WTC11 (cell line): Measurements from ENCODE around the gene GRM8. TPM values are rescaled to one million over a fixed set of nuclear protein-coding genes. Genes with fewer than 3 reads are reported as not detected.

Experiments used
- ATAC-seq: fragments of 200-7000 bp; cut with Tn5 transposase; 2 replicates; pipeline ENCODE4 v1.10.0; 2021; ENCODE audit warnings: mild to moderate bottlenecking, moderate library complexity
- CTCF ChIA-PET: fragments of 300-600 bp; sonication (Branson Sonifier 250); formaldehyde crosslinking; loops from one replicate; lab custom pipeline; 2021; ENCODE audit warnings: antibody characterized with exemption; lab: Charles Lee
- POLR2A ChIA-PET: fragments of 350-600 bp; sonication (Branson Sonifier 250); formaldehyde crosslinking; loops from one replicate; lab custom pipeline; 2021; ENCODE audit warnings: antibody characterized with exemption; lab: Charles Lee
- DNase-seq: peaks from one replicate; pipeline ENCODE4 v3.0.0; 2021; ENCODE audit warnings: low spot score
- H3K27ac Mint-ChIP-seq: 2 replicates; pipeline ENCODE4 v1.8.0; 2021; ENCODE audit warnings: mixed read lengths
- H3K27me3 Mint-ChIP-seq: 2 replicates; pipeline ENCODE4 v1.8.0; 2021; ENCODE audit warnings: low read depth, mild to moderate bottlenecking, moderate library complexity, mixed read lengths
- H3K36me3 Mint-ChIP-seq: 2 replicates; pipeline ENCODE4 v1.8.0; 2021; ENCODE audit warnings: mixed read lengths
- H3K4me1 Mint-ChIP-seq: 2 replicates; pipeline ENCODE4 v1.8.0; 2022; ENCODE audit warnings: mixed read lengths
- H3K4me3 Mint-ChIP-seq: 2 replicates; pipeline ENCODE4 v1.8.0; 2021; ENCODE audit warnings: mild to moderate bottlenecking, moderate library complexity, mixed read lengths
- H3K9me3 Mint-ChIP-seq: 2 replicates; pipeline ENCODE4 v1.8.0; 2021; ENCODE audit warnings: mixed read lengths
- CREM ChIP-seq: sonication (generic); formaldehyde crosslinking; IDR thresholded peaks from 2 replicates; pipeline ENCODE4 v1.8.1; 2022; ENCODE audit warnings: mild to moderate bottlenecking, missing genetic modification reagents, moderate library complexity
- FOXJ3 ChIP-seq: sonication (generic); formaldehyde crosslinking; IDR thresholded peaks from 2 replicates; pipeline ENCODE4 v1.9.0; 2021; ENCODE audit warnings: missing genetic modification reagents, mild to moderate bottlenecking, borderline replicate concordance
- GRHL2 ChIP-seq: fragments of 250-450 bp; sonication (Bioruptor Pico); IDR thresholded peaks from 2 replicates; pipeline ENCODE4 v1.8.0; 2022; ENCODE audit warnings: mild to moderate bottlenecking, moderate library complexity; ENCODE audit not compliant: insufficient replicate concordance, severe bottlenecking
- RELA ChIP-seq: sonication (generic); formaldehyde crosslinking; IDR thresholded peaks from 2 replicates; pipeline ENCODE4 v1.8.1; 2022; ENCODE audit warnings: missing genetic modification reagents, mild to moderate bottlenecking, borderline replicate concordance
- total RNA-seq: library from RNA; stranded (reverse); gene quantifications from 3 replicates; pipeline ENCODE4 v1.2.3, GENCODE V29; 2021
- TF ChIP-seq, protein P1 (sequence below): fragments of 200-600 bp; IDR thresholded peaks from 2 replicates; pipeline ENCODE4 v1.8.0; 2022; ENCODE audit warnings: antibody characterized with exemption
- TF ChIP-seq, protein P2 (sequence below): sonication (generic); formaldehyde crosslinking; IDR thresholded peaks from 2 replicates; pipeline ENCODE4 v1.8.0; 2022; ENCODE audit warnings: mild to moderate bottlenecking, missing genetic modification reagents
- TF ChIP-seq, protein P3 (sequence below): fragments of 250-450 bp; sonication (Bioruptor Pico); IDR thresholded peaks from 2 replicates; pipeline ENCODE4 v1.9.0; 2021; ENCODE audit warnings: mild to moderate bottlenecking
- TF ChIP-seq, protein P4 (sequence below): fragments of 250-450 bp; sonication (Bioruptor Pico); IDR thresholded peaks from 2 replicates; pipeline ENCODE4 v1.9.0; 2021; ENCODE audit warnings: mild to moderate bottlenecking, borderline replicate concordance
- TF ChIP-seq, protein P5 (sequence below): sonication (generic); formaldehyde crosslinking; IDR thresholded peaks from 2 replicates; pipeline ENCODE4 v1.8.1; 2022; ENCODE audit warnings: low read depth, mild to moderate bottlenecking, moderate library complexity, missing genetic modification reagents, borderline replicate concordance
- TF ChIP-seq, protein P6 (sequence below): sonication (generic); formaldehyde crosslinking; IDR thresholded peaks from 2 replicates; pipeline ENCODE4 v1.8.1; 2023; ENCODE audit warnings: mild to moderate bottlenecking, missing genetic modification reagents
- TF ChIP-seq, protein P7 (sequence below): sonication (generic); formaldehyde crosslinking; IDR thresholded peaks from 2 replicates; pipeline ENCODE4 v1.8.0; 2023; ENCODE audit warnings: missing genetic modification reagents, mild to moderate bottlenecking, borderline replicate concordance
- TF ChIP-seq, protein P8 (sequence below): sonication (generic); formaldehyde crosslinking; IDR thresholded peaks from 2 replicates; pipeline ENCODE4 v1.8.1; 2022; ENCODE audit warnings: mild to moderate bottlenecking, moderate library complexity, missing genetic modification reagents

GRM8 gene
- total RNA-seq, 1 experiment from 2014 or later: 2.3 TPM

DNA sequence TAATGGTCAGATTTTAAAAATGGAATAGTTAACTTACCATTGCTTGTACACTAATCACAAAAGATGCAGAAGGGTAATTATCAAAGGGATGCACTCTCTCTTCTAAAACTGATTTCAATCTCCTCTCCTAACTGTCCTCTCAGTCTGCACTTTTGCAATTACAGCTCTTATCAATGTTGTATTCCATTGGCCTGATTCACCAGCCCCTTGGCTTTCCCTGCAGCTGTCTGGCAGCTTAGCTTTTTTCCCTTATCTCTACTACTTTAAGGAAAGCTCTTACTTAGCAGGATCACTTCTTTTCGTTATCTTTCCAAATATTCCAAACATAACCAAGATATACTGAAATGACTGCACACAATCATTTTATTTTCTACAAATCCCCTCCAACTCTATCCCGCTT, 448.8 kb downstream of the GRM8 start (continued):
- TF ChIP-seq CREM (CRISPR knock-in tag): no peak

DNA sequence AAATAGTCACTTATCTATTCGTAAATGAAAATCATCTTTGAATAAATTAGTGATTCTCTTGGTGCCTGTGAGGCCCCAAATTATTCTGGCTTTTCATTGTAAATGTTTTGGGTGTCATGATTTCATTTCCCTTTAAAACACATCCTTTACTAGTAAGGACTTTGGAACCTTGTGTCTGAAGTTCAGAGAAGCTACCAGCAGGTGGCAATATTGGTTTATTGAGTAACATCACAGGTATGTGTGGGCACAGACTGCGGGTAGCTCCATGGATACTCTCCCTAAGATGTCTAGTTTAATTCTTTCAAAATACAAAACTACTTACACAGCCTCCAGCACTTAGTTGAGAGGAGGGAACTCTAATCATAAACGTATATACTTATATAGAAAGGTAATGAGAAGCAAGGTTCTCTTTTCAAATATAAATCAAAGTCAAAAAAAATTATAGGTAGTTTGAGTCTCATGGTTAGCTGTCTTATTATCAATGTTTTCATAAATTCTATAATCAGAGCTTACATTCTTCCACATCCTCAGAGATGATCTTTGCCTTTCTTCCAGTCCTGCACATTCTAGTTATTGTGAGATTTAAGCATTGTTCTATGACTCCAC, 449.6 kb downstream of the GRM8 start:
- DNase-seq: peak; percentile 59
- H3K27me3 Mint-ChIP-seq: no peaks in the 10 kb centered on the region
- TF ChIP-seq, protein P1, sequence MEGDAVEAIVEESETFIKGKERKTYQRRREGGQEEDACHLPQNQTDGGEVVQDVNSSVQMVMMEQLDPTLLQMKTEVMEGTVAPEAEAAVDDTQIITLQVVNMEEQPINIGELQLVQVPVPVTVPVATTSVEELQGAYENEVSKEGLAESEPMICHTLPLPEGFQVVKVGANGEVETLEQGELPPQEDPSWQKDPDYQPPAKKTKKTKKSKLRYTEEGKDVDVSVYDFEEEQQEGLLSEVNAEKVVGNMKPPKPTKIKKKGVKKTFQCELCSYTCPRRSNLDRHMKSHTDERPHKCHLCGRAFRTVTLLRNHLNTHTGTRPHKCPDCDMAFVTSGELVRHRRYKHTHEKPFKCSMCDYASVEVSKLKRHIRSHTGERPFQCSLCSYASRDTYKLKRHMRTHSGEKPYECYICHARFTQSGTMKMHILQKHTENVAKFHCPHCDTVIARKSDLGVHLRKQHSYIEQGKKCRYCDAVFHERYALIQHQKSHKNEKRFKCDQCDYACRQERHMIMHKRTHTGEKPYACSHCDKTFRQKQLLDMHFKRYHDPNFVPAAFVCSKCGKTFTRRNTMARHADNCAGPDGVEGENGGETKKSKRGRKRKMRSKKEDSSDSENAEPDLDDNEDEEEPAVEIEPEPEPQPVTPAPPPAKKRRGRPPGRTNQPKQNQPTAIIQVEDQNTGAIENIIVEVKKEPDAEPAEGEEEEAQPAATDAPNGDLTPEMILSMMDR: peak; percentile 67
- no peak for TF ChIP-seq RELA (CRISPR knock-in tag)
- ATAC-seq: peak; percentile 91
- peaks cover 6% of the 10 kb centered on the region for H3K9me3 Mint-ChIP-seq
- H3K27ac Mint-ChIP-seq: no peak overlapping the region
- peaks cover 11% of the 10 kb centered on the region for H3K4me1 Mint-ChIP-seq
- ChIA-PET POLR2A (interaction anchor here (0.6 kb wide), 1 partner anchor 347 kb away, joined by 3 read pairs; no protein-coding TSS in a partner anchor), CTCF (interaction anchor here (0.5 to 1.8 kb wide), 35 partner anchors 9 to 711 kb away, joined by 3 to 14 read pairs (median 3); partner anchors contain the start of gene GRM8)
- H3K4me3 Mint-ChIP-seq: no peak overlapping the region
- no peaks in the 10 kb centered on the region; the same call in 1 of the 2 replicates for H3K36me3 Mint-ChIP-seq

DNA sequence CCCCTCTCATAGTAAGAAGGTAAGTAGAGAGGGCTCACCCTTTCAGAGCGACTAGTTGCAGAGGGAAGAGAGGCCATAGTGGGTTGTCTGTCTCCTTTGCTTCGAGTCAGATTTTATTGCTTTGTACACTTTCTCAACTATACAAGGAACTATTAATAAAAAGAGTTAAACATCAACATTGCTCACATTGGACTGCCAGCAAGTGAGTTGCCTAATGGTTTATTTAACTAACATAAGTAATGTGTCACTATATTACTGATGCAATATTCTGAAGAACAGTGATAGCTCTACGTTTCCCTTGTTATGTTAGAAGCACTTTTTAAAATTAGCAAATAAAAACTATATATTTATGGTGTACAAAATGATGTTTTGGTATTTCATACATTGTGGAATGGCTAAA, 451.0 kb downstream of the GRM8 start:
- peaks cover 11% of the 10 kb centered on the region for H3K4me1 Mint-ChIP-seq
- ChIA-PET CTCF (interaction anchor here (1.6 to 1.8 kb wide), 2 partner anchors 349 to 357 kb away, joined by 3 to 5 read pairs; no protein-coding TSS in a partner anchor), POLR2A (no interaction called here)
- H3K27me3 Mint-ChIP-seq: no peaks in the 10 kb centered on the region
- DNase-seq: no peak
- no peaks in the 10 kb centered on the region; the same call in 1 of the 2 replicates for H3K36me3 Mint-ChIP-seq
- H3K4me3 Mint-ChIP-seq: no peak overlapping the region
- no peak overlapping the region for H3K27ac Mint-ChIP-seq
- H3K9me3 Mint-ChIP-seq: peaks cover 6% of the 10 kb centered on the region
- ATAC-seq: no peak
- TF ChIP-seq, protein P2, sequence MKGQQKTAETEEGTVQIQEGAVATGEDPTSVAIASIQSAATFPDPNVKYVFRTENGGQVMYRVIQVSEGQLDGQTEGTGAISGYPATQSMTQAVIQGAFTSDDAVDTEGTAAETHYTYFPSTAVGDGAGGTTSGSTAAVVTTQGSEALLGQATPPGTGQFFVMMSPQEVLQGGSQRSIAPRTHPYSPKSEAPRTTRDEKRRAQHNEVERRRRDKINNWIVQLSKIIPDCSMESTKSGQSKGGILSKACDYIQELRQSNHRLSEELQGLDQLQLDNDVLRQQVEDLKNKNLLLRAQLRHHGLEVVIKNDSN: no peak
- TF ChIP-seq, protein P3, sequence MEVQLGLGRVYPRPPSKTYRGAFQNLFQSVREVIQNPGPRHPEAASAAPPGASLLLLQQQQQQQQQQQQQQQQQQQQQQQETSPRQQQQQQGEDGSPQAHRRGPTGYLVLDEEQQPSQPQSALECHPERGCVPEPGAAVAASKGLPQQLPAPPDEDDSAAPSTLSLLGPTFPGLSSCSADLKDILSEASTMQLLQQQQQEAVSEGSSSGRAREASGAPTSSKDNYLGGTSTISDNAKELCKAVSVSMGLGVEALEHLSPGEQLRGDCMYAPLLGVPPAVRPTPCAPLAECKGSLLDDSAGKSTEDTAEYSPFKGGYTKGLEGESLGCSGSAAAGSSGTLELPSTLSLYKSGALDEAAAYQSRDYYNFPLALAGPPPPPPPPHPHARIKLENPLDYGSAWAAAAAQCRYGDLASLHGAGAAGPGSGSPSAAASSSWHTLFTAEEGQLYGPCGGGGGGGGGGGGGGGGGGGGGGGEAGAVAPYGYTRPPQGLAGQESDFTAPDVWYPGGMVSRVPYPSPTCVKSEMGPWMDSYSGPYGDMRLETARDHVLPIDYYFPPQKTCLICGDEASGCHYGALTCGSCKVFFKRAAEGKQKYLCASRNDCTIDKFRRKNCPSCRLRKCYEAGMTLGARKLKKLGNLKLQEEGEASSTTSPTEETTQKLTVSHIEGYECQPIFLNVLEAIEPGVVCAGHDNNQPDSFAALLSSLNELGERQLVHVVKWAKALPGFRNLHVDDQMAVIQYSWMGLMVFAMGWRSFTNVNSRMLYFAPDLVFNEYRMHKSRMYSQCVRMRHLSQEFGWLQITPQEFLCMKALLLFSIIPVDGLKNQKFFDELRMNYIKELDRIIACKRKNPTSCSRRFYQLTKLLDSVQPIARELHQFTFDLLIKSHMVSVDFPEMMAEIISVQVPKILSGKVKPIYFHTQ (CRISPR knock-in tag): no peak
- TF ChIP-seq, protein P4, sequence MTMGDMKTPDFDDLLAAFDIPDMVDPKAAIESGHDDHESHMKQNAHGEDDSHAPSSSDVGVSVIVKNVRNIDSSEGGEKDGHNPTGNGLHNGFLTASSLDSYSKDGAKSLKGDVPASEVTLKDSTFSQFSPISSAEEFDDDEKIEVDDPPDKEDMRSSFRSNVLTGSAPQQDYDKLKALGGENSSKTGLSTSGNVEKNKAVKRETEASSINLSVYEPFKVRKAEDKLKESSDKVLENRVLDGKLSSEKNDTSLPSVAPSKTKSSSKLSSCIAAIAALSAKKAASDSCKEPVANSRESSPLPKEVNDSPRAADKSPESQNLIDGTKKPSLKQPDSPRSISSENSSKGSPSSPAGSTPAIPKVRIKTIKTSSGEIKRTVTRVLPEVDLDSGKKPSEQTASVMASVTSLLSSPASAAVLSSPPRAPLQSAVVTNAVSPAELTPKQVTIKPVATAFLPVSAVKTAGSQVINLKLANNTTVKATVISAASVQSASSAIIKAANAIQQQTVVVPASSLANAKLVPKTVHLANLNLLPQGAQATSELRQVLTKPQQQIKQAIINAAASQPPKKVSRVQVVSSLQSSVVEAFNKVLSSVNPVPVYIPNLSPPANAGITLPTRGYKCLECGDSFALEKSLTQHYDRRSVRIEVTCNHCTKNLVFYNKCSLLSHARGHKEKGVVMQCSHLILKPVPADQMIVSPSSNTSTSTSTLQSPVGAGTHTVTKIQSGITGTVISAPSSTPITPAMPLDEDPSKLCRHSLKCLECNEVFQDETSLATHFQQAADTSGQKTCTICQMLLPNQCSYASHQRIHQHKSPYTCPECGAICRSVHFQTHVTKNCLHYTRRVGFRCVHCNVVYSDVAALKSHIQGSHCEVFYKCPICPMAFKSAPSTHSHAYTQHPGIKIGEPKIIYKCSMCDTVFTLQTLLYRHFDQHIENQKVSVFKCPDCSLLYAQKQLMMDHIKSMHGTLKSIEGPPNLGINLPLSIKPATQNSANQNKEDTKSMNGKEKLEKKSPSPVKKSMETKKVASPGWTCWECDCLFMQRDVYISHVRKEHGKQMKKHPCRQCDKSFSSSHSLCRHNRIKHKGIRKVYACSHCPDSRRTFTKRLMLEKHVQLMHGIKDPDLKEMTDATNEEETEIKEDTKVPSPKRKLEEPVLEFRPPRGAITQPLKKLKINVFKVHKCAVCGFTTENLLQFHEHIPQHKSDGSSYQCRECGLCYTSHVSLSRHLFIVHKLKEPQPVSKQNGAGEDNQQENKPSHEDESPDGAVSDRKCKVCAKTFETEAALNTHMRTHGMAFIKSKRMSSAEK (CRISPR knock-in tag): no peak
- TF ChIP-seq GRHL2 (CRISPR knock-in tag) (no peak), FOXJ3 (CRISPR knock-in tag) (no peak)
- TF ChIP-seq, protein P5, sequence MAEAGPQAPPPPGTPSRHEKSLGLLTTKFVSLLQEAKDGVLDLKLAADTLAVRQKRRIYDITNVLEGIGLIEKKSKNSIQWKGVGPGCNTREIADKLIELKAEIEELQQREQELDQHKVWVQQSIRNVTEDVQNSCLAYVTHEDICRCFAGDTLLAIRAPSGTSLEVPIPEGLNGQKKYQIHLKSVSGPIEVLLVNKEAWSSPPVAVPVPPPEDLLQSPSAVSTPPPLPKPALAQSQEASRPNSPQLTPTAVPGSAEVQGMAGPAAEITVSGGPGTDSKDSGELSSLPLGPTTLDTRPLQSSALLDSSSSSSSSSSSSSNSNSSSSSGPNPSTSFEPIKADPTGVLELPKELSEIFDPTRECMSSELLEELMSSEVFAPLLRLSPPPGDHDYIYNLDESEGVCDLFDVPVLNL (CRISPR knock-in tag): no peak
- TF ChIP-seq, protein P6, sequence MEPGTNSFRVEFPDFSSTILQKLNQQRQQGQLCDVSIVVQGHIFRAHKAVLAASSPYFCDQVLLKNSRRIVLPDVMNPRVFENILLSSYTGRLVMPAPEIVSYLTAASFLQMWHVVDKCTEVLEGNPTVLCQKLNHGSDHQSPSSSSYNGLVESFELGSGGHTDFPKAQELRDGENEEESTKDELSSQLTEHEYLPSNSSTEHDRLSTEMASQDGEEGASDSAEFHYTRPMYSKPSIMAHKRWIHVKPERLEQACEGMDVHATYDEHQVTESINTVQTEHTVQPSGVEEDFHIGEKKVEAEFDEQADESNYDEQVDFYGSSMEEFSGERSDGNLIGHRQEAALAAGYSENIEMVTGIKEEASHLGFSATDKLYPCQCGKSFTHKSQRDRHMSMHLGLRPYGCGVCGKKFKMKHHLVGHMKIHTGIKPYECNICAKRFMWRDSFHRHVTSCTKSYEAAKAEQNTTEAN (CRISPR knock-in tag): no peak
- TF ChIP-seq, protein P7, sequence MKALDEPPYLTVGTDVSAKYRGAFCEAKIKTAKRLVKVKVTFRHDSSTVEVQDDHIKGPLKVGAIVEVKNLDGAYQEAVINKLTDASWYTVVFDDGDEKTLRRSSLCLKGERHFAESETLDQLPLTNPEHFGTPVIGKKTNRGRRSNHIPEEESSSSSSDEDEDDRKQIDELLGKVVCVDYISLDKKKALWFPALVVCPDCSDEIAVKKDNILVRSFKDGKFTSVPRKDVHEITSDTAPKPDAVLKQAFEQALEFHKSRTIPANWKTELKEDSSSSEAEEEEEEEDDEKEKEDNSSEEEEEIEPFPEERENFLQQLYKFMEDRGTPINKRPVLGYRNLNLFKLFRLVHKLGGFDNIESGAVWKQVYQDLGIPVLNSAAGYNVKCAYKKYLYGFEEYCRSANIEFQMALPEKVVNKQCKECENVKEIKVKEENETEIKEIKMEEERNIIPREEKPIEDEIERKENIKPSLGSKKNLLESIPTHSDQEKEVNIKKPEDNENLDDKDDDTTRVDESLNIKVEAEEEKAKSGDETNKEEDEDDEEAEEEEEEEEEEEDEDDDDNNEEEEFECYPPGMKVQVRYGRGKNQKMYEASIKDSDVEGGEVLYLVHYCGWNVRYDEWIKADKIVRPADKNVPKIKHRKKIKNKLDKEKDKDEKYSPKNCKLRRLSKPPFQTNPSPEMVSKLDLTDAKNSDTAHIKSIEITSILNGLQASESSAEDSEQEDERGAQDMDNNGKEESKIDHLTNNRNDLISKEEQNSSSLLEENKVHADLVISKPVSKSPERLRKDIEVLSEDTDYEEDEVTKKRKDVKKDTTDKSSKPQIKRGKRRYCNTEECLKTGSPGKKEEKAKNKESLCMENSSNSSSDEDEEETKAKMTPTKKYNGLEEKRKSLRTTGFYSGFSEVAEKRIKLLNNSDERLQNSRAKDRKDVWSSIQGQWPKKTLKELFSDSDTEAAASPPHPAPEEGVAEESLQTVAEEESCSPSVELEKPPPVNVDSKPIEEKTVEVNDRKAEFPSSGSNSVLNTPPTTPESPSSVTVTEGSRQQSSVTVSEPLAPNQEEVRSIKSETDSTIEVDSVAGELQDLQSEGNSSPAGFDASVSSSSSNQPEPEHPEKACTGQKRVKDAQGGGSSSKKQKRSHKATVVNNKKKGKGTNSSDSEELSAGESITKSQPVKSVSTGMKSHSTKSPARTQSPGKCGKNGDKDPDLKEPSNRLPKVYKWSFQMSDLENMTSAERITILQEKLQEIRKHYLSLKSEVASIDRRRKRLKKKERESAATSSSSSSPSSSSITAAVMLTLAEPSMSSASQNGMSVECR (CRISPR knock-in tag): no peak
- TF ChIP-seq, protein P8, sequence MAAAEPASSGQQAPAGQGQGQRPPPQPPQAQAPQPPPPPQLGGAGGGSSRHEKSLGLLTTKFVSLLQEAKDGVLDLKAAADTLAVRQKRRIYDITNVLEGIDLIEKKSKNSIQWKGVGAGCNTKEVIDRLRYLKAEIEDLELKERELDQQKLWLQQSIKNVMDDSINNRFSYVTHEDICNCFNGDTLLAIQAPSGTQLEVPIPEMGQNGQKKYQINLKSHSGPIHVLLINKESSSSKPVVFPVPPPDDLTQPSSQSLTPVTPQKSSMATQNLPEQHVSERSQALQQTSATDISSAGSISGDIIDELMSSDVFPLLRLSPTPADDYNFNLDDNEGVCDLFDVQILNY (CRISPR knock-in tag): no peak
